Activated naive CD8-positive, alpha-beta T cell (primary cell): ENCODE measurements around the gene PCSK9.

Source experiments
- H3K27ac Mint-ChIP-seq: one replicate; pipeline ENCODE4 v1.8.0; 2021; ENCODE audit warnings: mixed read lengths
- H3K27me3 Mint-ChIP-seq: one replicate; pipeline ENCODE4 v1.8.0; 2021; ENCODE audit warnings: mixed read lengths
- H3K36me3 Mint-ChIP-seq: one replicate; pipeline ENCODE4 v1.8.0; 2021; ENCODE audit warnings: mixed read lengths
- H3K4me1 Mint-ChIP-seq: one replicate; pipeline ENCODE4 v1.8.0; 2021; ENCODE audit warnings: low read depth, mixed read lengths
- H3K4me3 Mint-ChIP-seq: one replicate; pipeline ENCODE4 v1.8.0; 2021; ENCODE audit warnings: mild to moderate bottlenecking, mixed read lengths
- H3K9me3 Mint-ChIP-seq: one replicate; pipeline ENCODE4 v1.8.0; 2021; ENCODE audit warnings: low read depth, mixed read lengths

The PCSK9 gene

GRCh38 chr1:55045430-55045829, 6.1 kb downstream of the PCSK9 start:
- no peak overlapping the region for H3K27ac Mint-ChIP-seq
- H3K9me3 Mint-ChIP-seq = no peaks in the 10 kb centered on the region
- H3K4me1 Mint-ChIP-seq = no peaks in the 10 kb centered on the region
- H3K4me3 Mint-ChIP-seq = no peak overlapping the region
- H3K27me3 Mint-ChIP-seq = peaks cover 6% of the 10 kb centered on the region
- no peaks in the 10 kb centered on the region for H3K36me3 Mint-ChIP-seq

GRCh38 chr1:55046871-55047270, 7.5 kb downstream of the PCSK9 start:
- H3K27ac Mint-ChIP-seq = no peak overlapping the region
- no peaks in the 10 kb centered on the region for H3K4me1 Mint-ChIP-seq
- H3K9me3 Mint-ChIP-seq = no peaks in the 10 kb centered on the region
- H3K4me3 Mint-ChIP-seq = no peak overlapping the region
- peaks cover 7% of the 10 kb centered on the region for H3K27me3 Mint-ChIP-seq
- H3K36me3 Mint-ChIP-seq = no peaks in the 10 kb centered on the region

GRCh38 chr1:55047611-55048010, 8.3 kb downstream of the PCSK9 start:
- Mint-ChIP-seq H3K27ac (no peak overlapping the region), H3K4me3 (no peak overlapping the region), H3K27me3 (peaks cover 6% of the 10 kb centered on the region), H3K9me3 (no peaks in the 10 kb centered on the region), H3K4me1 (no peaks in the 10 kb centered on the region), H3K36me3 (no peaks in the 10 kb centered on the region)

GRCh38 chr1:55048453-55049270, 9.3 kb downstream of the PCSK9 start:
- H3K27ac Mint-ChIP-seq = no peak overlapping the region
- H3K9me3 Mint-ChIP-seq = no peaks in the 10 kb centered on the region
- H3K27me3 Mint-ChIP-seq = peaks cover 4% of the 10 kb centered on the region
- no peaks in the 10 kb centered on the region for H3K4me1 Mint-ChIP-seq
- no peaks in the 10 kb centered on the region for H3K36me3 Mint-ChIP-seq
- no peak overlapping the region for H3K4me3 Mint-ChIP-seq

GRCh38 chr1:55049271-55049913, 10.0 kb downstream of the PCSK9 start:
- H3K36me3 Mint-ChIP-seq = no peaks in the 10 kb centered on the region
- H3K4me1 Mint-ChIP-seq = no peaks in the 10 kb centered on the region
- H3K4me3 Mint-ChIP-seq = no peak overlapping the region
- H3K27ac Mint-ChIP-seq = no peak overlapping the region
- H3K27me3 Mint-ChIP-seq = peaks cover 3% of the 10 kb centered on the region
- no peaks in the 10 kb centered on the region for H3K9me3 Mint-ChIP-seq

- peaks cover 1% of the 10 kb centered on the region for H3K27me3 Mint-ChIP-seq
- H3K9me3 Mint-ChIP-seq = no peaks in the 10 kb centered on the region
- H3K27ac Mint-ChIP-seq = no peak overlapping the region
- no peaks in the 10 kb centered on the region for H3K36me3 Mint-ChIP-seq
- no peaks in the 10 kb centered on the region for H3K4me1 Mint-ChIP-seq
- no peak overlapping the region for H3K4me3 Mint-ChIP-seq
These were observed 10.5 kb downstream of the PCSK9 start for GRCh38 chr1:55049914-55050278.

- Mint-ChIP-seq H3K36me3 (no peaks in the 10 kb centered on the region), H3K27ac (no peak overlapping the region), H3K4me3 (no peak overlapping the region), H3K9me3 (no peaks in the 10 kb centered on the region), H3K4me1 (no peaks in the 10 kb centered on the region), H3K27me3 (peaks cover 1% of the 10 kb centered on the region)
These were observed 10.9 kb downstream of the PCSK9 start for GRCh38 chr1:55050283-55050682.

GRCh38 chr1:55051169-55051568, 11.8 kb downstream of the PCSK9 start:
- Mint-ChIP-seq H3K36me3 (no peaks in the 10 kb centered on the region), H3K27me3 (peaks cover 1% of the 10 kb centered on the region), H3K4me1 (no peaks in the 10 kb centered on the region), H3K4me3 (no peak overlapping the region), H3K27ac (no peak overlapping the region), H3K9me3 (no peaks in the 10 kb centered on the region)

GRCh38 chr1:55051621-55052020, 12.3 kb downstream of the PCSK9 start:
- no peaks in the 10 kb centered on the region for H3K36me3 Mint-ChIP-seq
- no peak overlapping the region for H3K4me3 Mint-ChIP-seq
- no peak overlapping the region for H3K27ac Mint-ChIP-seq
- peaks cover 1% of the 10 kb centered on the region for H3K27me3 Mint-ChIP-seq
- no peaks in the 10 kb centered on the region for H3K9me3 Mint-ChIP-seq
- no peaks in the 10 kb centered on the region for H3K4me1 Mint-ChIP-seq

- peaks cover 1% of the 10 kb centered on the region for H3K27me3 Mint-ChIP-seq
- H3K36me3 Mint-ChIP-seq = no peaks in the 10 kb centered on the region
- H3K27ac Mint-ChIP-seq = no peak overlapping the region
- H3K4me3 Mint-ChIP-seq = no peak overlapping the region
- H3K4me1 Mint-ChIP-seq = no peaks in the 10 kb centered on the region
- H3K9me3 Mint-ChIP-seq = no peaks in the 10 kb centered on the region
These were observed 13.1 kb downstream of the PCSK9 start for GRCh38 chr1:55052221-55053142.

- Mint-ChIP-seq H3K9me3 (no peaks in the 10 kb centered on the region), H3K4me3 (no peak overlapping the region), H3K27me3 (peaks cover 1% of the 10 kb centered on the region), H3K36me3 (no peaks in the 10 kb centered on the region), H3K4me1 (no peaks in the 10 kb centered on the region), H3K27ac (no peak overlapping the region)
These were observed 14.1 kb downstream of the PCSK9 start for GRCh38 chr1:55053265-55053954.

GRCh38 chr1:55054396-55054795, 15.0 kb downstream of the PCSK9 start:
- no peak overlapping the region for H3K27ac Mint-ChIP-seq
- peaks cover 1% of the 10 kb centered on the region for H3K27me3 Mint-ChIP-seq
- no peaks in the 10 kb centered on the region for H3K9me3 Mint-ChIP-seq
- no peaks in the 10 kb centered on the region for H3K36me3 Mint-ChIP-seq
- H3K4me3 Mint-ChIP-seq = no peak overlapping the region
- H3K4me1 Mint-ChIP-seq = no peaks in the 10 kb centered on the region

- Mint-ChIP-seq H3K4me1 (no peaks in the 10 kb centered on the region), H3K27ac (no peak overlapping the region), H3K9me3 (no peaks in the 10 kb centered on the region), H3K27me3 (peaks cover 1% of the 10 kb centered on the region), H3K36me3 (no peaks in the 10 kb centered on the region), H3K4me3 (no peak overlapping the region)
These were observed 15.9 kb downstream of the PCSK9 start for GRCh38 chr1:55055084-55055882.
